ENCODE data around the gene TMC8.
"Not testable (repeated sequence)": the region's sequence is repeated elsewhere in the genome, so short reads cannot be mapped to it uniquely, and the experiment has no call there.

TMC8 gene

GRCh38 chr17:78133179-78133951, 2.8 kb downstream of the TMC8 start:
- no peak for DNase-seq (ENCODE audit: extremely low read depth in 1 of 2, low read depth in 1 of 2)

- peak in 1 of 2 donors; percentile 54 for DNase-seq (ENCODE audit: extremely low read depth in 1 of 2, low read depth in 1 of 2)
These were observed 3.7 kb downstream of the TMC8 start for GRCh38 chr17:78133971-78134898.

GRCh38 chr17:78134899-78135385, 4.4 kb downstream of the TMC8 start:
- DNase-seq (ENCODE audit: extremely low read depth in 1 of 2, low read depth in 1 of 2): no peak

GRCh38 chr17:78135858-78136500, 5.4 kb downstream of the TMC8 start:
- no peak for DNase-seq (ENCODE audit: extremely low read depth in 1 of 2, low read depth in 1 of 2)

GRCh38 chr17:78137392-78138203, 7.0 kb downstream of the TMC8 start:
- no peak for DNase-seq (ENCODE audit: extremely low read depth in 1 of 2, low read depth in 1 of 2)

- no peak for DNase-seq (ENCODE audit: extremely low read depth in 1 of 2, low read depth in 1 of 2)
These were observed 7.9 kb downstream of the TMC8 start for GRCh38 chr17:78138204-78139060.

GRCh38 chr17:78139861-78140168, 9.2 kb downstream of the TMC8 start:
- not testable (repeated sequence) for DNase-seq (ENCODE audit: extremely low read depth in 1 of 2, low read depth in 1 of 2)

- DNase-seq (ENCODE audit: extremely low read depth in 1 of 2, low read depth in 1 of 2): peak; percentile 85 to 88
These were observed 9.8 kb downstream of the TMC8 start for GRCh38 chr17:78140169-78141051.

- DNase-seq (ENCODE audit: extremely low read depth in 1 of 2, low read depth in 1 of 2): no peak
These were observed 11.0 kb downstream of the TMC8 start for GRCh38 chr17:78141437-78142118.

GRCh38 chr17:78142119-78142861, 11.7 kb downstream of the TMC8 start:
- no peak for DNase-seq (ENCODE audit: extremely low read depth in 1 of 2, low read depth in 1 of 2)

- DNase-seq (ENCODE audit: extremely low read depth in 1 of 2, low read depth in 1 of 2): no peak
These were observed 12.9 kb downstream of the TMC8 start for GRCh38 chr17:78143214-78144146.

GRCh38 chr17:78144147-78144719, 13.7 kb downstream of the TMC8 start:
- DNase-seq (ENCODE audit: extremely low read depth in 1 of 2, low read depth in 1 of 2): no peak

GRCh38 chr17:78144736-78145641, 14.4 kb downstream of the TMC8 start:
- no peak for DNase-seq (ENCODE audit: extremely low read depth in 1 of 2, low read depth in 1 of 2)

- no peak for DNase-seq (ENCODE audit: extremely low read depth in 1 of 2, low read depth in 1 of 2)
These were observed 15.9 kb downstream of the TMC8 start for GRCh38 chr17:78146471-78146869.

- DNase-seq (ENCODE audit: extremely low read depth in 1 of 2, low read depth in 1 of 2): no peak
These were observed 16.3 kb downstream of the TMC8 start for GRCh38 chr17:78146881-78147280.
